C4-2B (cell line): Measurements from ENCODE around the gene CFAP97D2.
"Not testable (repeated sequence)": the region's sequence is repeated elsewhere in the genome, so short reads cannot be mapped to it uniquely, and the experiment has no call there.

Experiments
- H3K27ac ChIP-seq: fragments of 450-650 bp; 2 replicates; pipeline ENCODE4 v1.5.1; 2017
- ZFX ChIP-seq: fragments of 450-650 bp; IDR thresholded peaks from 2 replicates; pipeline ENCODE4 v1.6.1; 2017
- TF ChIP-seq, protein P1 (sequence below): fragments of 450-650 bp; conservative IDR thresholded peaks from 2 replicates; pipeline ENCODE4 v1.5.1; 2017; ENCODE audit warnings: mild to moderate bottlenecking

Gene CFAP97D2

DNA sequence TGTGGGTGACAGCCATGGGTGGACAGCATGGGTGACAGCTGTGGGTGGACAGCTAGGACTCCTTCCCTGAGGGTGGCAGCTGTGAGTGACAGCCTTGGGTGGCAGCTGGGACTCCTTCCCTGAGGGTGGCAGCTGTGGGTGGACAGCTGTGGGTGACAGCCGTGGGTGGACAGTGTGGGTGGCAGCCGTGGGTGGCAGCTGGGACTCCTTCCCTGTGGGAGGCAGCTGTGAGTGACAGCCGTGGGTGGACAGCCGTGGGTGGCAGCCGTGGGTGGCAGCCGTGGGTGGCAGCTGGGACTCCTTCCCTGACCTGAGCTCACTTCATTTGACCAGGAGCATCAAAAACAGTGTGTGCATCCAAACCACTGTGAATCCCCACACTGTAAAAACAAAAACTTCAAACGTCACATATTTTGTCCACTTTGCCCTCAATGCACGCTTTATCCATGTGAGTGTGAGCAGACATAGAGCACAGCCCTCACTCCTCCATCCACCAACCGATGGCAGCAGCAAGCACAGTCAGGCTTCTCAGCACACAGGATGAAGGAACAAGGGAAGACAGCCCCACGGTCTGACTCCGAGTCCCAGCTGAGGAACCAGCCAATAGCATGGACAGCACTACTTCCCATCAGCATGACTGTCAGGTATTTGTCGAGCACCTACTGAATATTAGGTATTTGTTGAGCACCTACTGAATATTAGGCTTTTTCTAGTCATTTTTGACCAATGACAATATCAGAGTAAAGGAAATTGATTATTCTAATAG lies 1.6 kb upstream of the CFAP97D2 start:
- H3K27ac ChIP-seq, result no peak overlapping the region
- no peak for TF ChIP-seq ZFX
- TF ChIP-seq, protein P1, sequence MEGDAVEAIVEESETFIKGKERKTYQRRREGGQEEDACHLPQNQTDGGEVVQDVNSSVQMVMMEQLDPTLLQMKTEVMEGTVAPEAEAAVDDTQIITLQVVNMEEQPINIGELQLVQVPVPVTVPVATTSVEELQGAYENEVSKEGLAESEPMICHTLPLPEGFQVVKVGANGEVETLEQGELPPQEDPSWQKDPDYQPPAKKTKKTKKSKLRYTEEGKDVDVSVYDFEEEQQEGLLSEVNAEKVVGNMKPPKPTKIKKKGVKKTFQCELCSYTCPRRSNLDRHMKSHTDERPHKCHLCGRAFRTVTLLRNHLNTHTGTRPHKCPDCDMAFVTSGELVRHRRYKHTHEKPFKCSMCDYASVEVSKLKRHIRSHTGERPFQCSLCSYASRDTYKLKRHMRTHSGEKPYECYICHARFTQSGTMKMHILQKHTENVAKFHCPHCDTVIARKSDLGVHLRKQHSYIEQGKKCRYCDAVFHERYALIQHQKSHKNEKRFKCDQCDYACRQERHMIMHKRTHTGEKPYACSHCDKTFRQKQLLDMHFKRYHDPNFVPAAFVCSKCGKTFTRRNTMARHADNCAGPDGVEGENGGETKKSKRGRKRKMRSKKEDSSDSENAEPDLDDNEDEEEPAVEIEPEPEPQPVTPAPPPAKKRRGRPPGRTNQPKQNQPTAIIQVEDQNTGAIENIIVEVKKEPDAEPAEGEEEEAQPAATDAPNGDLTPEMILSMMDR, result no peak

DNA sequence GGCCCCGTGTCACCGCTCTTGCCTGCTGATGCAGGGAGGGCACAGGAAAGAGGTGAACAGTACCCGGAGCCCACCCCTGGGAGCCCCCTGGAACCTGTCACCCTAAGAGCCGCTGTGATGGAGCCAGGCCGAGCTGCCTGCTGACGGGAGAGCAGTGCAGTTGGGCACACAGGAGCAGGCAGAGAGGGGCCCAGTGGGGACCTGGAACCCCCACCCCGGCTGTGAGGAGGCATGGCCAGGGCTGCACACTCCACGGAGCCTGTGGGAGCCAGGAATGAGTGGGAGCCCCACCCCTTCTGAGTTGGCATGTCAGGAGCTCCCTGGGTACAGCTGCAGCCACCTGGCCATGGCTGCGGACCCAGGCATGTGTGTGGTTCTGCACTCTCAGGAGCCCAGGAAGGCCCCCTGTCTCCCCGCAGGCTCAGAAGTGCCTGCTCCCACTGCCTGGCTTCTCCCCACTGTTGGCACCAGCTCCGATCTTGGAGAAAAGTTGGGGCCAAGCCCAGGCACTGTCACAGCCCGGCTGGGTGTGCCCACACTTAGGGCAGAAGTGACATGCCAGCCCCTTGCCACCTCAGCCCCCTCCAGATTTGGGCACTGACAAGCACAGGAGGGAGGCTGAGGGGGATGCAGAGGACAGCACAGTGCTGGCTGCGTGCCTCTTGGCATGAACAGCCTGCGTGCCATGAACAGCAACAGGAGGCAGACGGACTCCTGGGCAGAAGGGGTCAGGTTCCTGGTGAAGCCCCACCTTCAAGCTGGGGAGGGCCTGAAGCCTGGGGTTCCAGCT lies 6.3 kb downstream of the CFAP97D2 start:
- TF ChIP-seq ZFX, result no peak
- TF ChIP-seq, protein P1, result no peak

DNA sequence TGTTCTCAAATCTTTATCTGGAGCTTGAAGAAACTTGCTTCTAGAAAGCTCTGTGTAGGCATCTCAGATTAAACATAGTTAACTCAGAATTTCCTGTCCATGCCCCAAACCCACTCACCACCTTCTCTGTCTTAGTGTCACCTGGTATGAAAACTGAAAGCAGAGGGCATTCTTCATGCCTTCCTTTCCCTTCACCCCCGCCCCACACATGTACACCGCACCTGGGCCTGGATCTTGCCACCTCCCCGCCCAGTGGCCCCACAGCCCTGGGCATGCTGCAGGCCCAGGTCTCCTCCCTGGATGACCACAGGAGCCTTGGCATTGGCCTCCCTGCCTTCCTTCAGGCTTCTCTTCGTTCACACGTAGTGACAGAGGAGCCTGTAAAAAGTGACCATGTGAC lies 15.8 kb downstream of the CFAP97D2 start:
- no peak overlapping the region for H3K27ac ChIP-seq
- no peak for TF ChIP-seq ZFX
- TF ChIP-seq, protein P1, result no peak

More for the DNA sequence above, 6.3 kb downstream of the CFAP97D2 start:
- H3K27ac ChIP-seq, result no peak overlapping the region

DNA sequence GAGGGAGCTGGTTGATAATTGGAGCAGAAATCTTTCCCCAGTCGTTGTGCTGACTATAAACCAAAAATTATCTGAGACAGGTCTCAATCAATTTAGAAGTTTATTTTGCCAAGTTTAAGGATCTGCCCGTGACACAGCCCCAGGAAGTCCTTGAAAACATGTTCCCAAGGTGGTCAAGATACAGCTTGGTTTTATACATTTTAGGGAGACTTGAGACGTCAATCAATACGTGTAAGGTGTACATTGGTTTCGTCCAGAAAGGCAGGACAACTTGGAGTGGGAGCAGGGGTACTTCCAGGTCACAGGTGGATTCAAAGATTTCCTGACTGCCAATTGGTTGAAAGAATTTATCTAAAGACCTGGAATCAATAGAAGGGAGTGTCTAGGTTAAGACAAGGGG lies 17.6 kb downstream of the CFAP97D2 start:
- no peak overlapping the region for H3K27ac ChIP-seq
- TF ChIP-seq ZFX, result no peak
- TF ChIP-seq, protein P1, result no peak

DNA sequence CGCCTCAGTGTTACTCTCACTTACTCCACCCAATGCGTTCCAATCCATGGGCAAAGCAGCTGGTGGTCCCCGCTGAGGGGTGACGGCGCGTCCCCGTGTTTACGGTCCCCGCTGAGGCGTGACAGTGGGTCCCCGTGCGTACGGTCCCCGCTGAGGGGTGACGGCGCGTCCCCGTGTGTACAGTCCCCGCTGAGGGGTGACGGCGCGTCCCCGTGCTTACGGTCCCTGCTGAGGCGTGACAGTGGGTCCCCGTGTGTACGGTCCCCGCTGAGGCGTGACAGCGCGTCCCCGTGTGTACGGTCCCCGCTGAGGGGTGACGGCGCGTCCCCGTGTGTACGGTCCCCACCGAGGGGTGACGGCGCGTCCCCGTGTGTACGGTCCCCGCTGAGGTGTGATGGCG lies 19.5 kb downstream of the CFAP97D2 start:
- no peak overlapping the region for H3K27ac ChIP-seq
- TF ChIP-seq, protein P1, result no peak

DNA sequence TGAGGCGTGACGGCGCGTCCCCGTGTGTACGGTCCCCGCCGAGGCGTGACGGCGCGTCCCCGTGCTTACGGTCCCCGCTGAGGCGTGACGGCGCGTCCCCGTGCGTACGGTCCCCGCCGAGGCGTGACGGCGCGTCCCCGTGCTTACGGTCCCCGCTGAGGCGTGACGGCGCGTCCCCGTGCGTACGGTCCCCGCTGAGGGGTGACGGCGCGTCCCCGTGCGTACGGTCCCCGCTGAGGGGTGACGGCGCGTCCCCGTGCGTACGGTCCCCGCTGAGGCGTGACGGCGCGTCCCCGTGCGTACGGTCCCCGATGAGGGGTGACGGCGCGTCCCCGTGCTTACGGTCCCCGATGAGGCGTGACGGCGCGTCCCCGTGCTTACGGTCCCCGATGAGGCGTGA lies 20.5 kb downstream of the CFAP97D2 start:
- not testable (repeated sequence) for H3K27ac ChIP-seq

DNA sequence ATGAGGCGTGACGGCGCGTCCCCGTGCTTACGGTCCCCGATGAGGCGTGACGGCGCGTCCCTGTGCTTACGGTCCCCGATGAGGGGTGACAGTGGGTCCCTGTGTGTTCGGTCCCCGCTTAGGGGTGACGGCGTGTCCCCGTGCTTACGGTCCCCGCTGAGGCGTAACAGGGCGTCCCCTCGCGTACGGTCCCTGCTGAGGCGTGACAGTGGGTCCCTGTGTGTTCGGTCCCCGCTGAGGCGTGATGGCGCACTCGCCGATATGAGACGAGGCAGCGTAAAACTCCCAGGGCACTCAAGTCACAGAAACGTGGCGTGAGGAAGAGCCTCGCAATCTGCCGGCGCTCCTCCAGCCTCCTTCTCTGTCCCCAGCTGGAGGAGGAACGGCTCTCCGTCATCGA lies 20.9 kb downstream of the CFAP97D2 start:
- TF ChIP-seq, protein P1, result no peak
- TF ChIP-seq ZFX, result no peak
- H3K27ac ChIP-seq, result no peak overlapping the region
